ENCODE measurements around the gene ATP1B4. TPM values are rescaled to one million over a fixed set of nuclear protein-coding genes. Genes with fewer than 3 reads are reported as not detected.

ATP1B4 gene
- total RNA-seq, 1 donor from 2014 or later, result 0.74 TPM

- no peaks in the 10 kb centered on the region for H3K9me3 ChIP-seq
- intact Hi-C loops (cut with DNase I), result no loop called here
- no peaks in the 10 kb centered on the region for H3K36me3 ChIP-seq
- DNase-seq (ENCODE audit: extremely low spot score in 2 of 2), result no peak
- no peak overlapping the region for H3K27ac ChIP-seq
- no peaks in the 10 kb centered on the region for H3K27me3 ChIP-seq
- TF ChIP-seq POLR2AphosphoS5 (IDR thresholded peaks at IDR 0.05; ENCODE audit: insufficient read depth in 1 of 2, low read depth in 1 of 2) (no peak), POLR2A (IDR thresholded peaks at IDR 0.05) (no peak), CTCF (IDR thresholded peaks at IDR 0.05) (no peak)
- H3K4me1 ChIP-seq, result no peaks in the 10 kb centered on the region
- no peak overlapping the region for H3K4me3 ChIP-seq
Observed at GRCh38 chrX:120379937-120380681, 18.2 kb downstream of the ATP1B4 start.

- Histone ChIP-seq H3K4me3 (no peak overlapping the region), H3K27me3 (no peaks in the 10 kb centered on the region), H3K36me3 (no peaks in the 10 kb centered on the region), H3K27ac (no peak overlapping the region), H3K4me1 (no peaks in the 10 kb centered on the region), H3K9me3 (no peaks in the 10 kb centered on the region)
- intact Hi-C loops (cut with DNase I), result no loop called here
- no peak for TF ChIP-seq POLR2AphosphoS5 (IDR thresholded peaks at IDR 0.05; ENCODE audit: insufficient read depth in 1 of 2, low read depth in 1 of 2)
- no peak for TF ChIP-seq CTCF (IDR thresholded peaks at IDR 0.05)
- no peak for TF ChIP-seq POLR2A (IDR thresholded peaks at IDR 0.05)
- DNase-seq (ENCODE audit: extremely low spot score in 2 of 2), result no peak
Observed at GRCh38 chrX:120380699-120381098, 18.8 kb downstream of the ATP1B4 start.

GRCh38 chrX:120401301-120401700 lies 39.4 kb downstream of the ATP1B4 start:
- no peak overlapping the region for H3K4me3 ChIP-seq
- no peaks in the 10 kb centered on the region for H3K9me3 ChIP-seq
- DNase-seq (ENCODE audit: extremely low spot score in 2 of 2), result no peak
- H3K27me3 ChIP-seq, result no peaks in the 10 kb centered on the region
- intact Hi-C loops (cut with DNase I), result no loop called here
- no peaks in the 10 kb centered on the region for H3K36me3 ChIP-seq
- H3K4me1 ChIP-seq, result no peaks in the 10 kb centered on the region
- TF ChIP-seq POLR2AphosphoS5 (IDR thresholded peaks at IDR 0.05; ENCODE audit: insufficient read depth in 1 of 2, low read depth in 1 of 2), result no peak
- no peak for TF ChIP-seq CTCF (IDR thresholded peaks at IDR 0.05)
- no peak for TF ChIP-seq POLR2A (IDR thresholded peaks at IDR 0.05)
- H3K27ac ChIP-seq, result no peak overlapping the region

- TF ChIP-seq POLR2A (IDR thresholded peaks at IDR 0.05) (no peak), POLR2AphosphoS5 (IDR thresholded peaks at IDR 0.05; ENCODE audit: insufficient read depth in 1 of 2, low read depth in 1 of 2) (no peak), CTCF (IDR thresholded peaks at IDR 0.05) (no peak)
- Histone ChIP-seq H3K27ac (no peak overlapping the region), H3K4me3 (no peak overlapping the region), H3K4me1 (no peaks in the 10 kb centered on the region), H3K36me3 (no peaks in the 10 kb centered on the region), H3K27me3 (no peaks in the 10 kb centered on the region), H3K9me3 (no peaks in the 10 kb centered on the region)
- intact Hi-C loops (cut with DNase I), result no loop called here
- no peak for DNase-seq (ENCODE audit: extremely low spot score in 2 of 2)
Observed at GRCh38 chrX:120402369-120402768, 40.5 kb downstream of the ATP1B4 start.

GRCh38 chrX:120406638-120407037 lies 44.7 kb downstream of the ATP1B4 start:
- TF ChIP-seq POLR2AphosphoS5 (IDR thresholded peaks at IDR 0.05; ENCODE audit: insufficient read depth in 1 of 2, low read depth in 1 of 2), result no peak
- no peak for TF ChIP-seq POLR2A (IDR thresholded peaks at IDR 0.05)
- TF ChIP-seq CTCF (IDR thresholded peaks at IDR 0.05), result no peak
- no peaks in the 10 kb centered on the region for H3K4me1 ChIP-seq

More at GRCh38 chrX:120406638-120407037, 44.7 kb downstream of the ATP1B4 start:
- intact Hi-C loops (cut with DNase I), result no loop called here
- DNase-seq (ENCODE audit: extremely low spot score in 2 of 2), result no peak
- Histone ChIP-seq H3K27me3 (no peaks in the 10 kb centered on the region), H3K4me3 (no peak overlapping the region), H3K36me3 (no peaks in the 10 kb centered on the region), H3K9me3 (no peaks in the 10 kb centered on the region), H3K27ac (no peak overlapping the region)
